Measurements from ENCODE around the gene FITM1.

- TF ChIP-seq EZH2 (IDR thresholded peaks at IDR 0.05; ENCODE audit: low read length, missing control alignments) = no peak
- TF ChIP-seq, protein P1, sequence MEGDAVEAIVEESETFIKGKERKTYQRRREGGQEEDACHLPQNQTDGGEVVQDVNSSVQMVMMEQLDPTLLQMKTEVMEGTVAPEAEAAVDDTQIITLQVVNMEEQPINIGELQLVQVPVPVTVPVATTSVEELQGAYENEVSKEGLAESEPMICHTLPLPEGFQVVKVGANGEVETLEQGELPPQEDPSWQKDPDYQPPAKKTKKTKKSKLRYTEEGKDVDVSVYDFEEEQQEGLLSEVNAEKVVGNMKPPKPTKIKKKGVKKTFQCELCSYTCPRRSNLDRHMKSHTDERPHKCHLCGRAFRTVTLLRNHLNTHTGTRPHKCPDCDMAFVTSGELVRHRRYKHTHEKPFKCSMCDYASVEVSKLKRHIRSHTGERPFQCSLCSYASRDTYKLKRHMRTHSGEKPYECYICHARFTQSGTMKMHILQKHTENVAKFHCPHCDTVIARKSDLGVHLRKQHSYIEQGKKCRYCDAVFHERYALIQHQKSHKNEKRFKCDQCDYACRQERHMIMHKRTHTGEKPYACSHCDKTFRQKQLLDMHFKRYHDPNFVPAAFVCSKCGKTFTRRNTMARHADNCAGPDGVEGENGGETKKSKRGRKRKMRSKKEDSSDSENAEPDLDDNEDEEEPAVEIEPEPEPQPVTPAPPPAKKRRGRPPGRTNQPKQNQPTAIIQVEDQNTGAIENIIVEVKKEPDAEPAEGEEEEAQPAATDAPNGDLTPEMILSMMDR (conservative IDR thresholded peaks at IDR 0.05 in 1 of 2, IDR thresholded peaks at IDR 0.05 in 1 of 2; ENCODE audit: low read depth in 1 of 2, low read length in 2 of 2) = no peak
These were observed 38.4 kb upstream of the FITM1 start for GRCh38 chr14:24092110-24092504.

Measured in fibroblast of lung (primary cell).